ENCODE data around the gene XRRA1.

DNA sequence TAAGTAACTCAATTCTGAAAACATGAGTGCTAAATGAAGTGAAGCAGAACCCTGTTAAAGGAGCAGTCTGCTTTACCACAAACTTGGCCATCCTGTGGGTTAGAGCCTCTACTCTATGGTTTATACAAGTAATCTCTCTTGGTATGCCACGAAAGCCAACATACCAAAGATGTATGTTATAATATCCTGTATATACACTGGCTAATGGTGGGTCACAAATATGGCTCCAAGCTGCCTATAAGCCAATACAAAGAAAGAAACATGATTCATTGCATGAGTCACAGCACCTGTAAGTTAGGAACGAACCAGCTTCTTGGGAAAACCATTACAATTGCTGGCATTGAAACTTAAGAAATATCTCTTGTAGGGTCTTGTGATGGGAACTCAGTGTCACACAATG is 16.1 kb downstream of the XRRA1 start:
- TF ChIP-seq, protein P1, sequence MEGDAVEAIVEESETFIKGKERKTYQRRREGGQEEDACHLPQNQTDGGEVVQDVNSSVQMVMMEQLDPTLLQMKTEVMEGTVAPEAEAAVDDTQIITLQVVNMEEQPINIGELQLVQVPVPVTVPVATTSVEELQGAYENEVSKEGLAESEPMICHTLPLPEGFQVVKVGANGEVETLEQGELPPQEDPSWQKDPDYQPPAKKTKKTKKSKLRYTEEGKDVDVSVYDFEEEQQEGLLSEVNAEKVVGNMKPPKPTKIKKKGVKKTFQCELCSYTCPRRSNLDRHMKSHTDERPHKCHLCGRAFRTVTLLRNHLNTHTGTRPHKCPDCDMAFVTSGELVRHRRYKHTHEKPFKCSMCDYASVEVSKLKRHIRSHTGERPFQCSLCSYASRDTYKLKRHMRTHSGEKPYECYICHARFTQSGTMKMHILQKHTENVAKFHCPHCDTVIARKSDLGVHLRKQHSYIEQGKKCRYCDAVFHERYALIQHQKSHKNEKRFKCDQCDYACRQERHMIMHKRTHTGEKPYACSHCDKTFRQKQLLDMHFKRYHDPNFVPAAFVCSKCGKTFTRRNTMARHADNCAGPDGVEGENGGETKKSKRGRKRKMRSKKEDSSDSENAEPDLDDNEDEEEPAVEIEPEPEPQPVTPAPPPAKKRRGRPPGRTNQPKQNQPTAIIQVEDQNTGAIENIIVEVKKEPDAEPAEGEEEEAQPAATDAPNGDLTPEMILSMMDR (conservative IDR thresholded peaks at IDR 0.05; ENCODE audit: low read depth, low read length): no peak
- TF ChIP-seq FOS (IDR thresholded peaks at IDR 0.05; ENCODE audit: low read depth, low read length) (peak; percentile 68), POLR2A (IDR thresholded peaks at IDR 0.05; ENCODE audit: low read depth, low read length) (no peak)
- TF ChIP-seq, protein P2, sequence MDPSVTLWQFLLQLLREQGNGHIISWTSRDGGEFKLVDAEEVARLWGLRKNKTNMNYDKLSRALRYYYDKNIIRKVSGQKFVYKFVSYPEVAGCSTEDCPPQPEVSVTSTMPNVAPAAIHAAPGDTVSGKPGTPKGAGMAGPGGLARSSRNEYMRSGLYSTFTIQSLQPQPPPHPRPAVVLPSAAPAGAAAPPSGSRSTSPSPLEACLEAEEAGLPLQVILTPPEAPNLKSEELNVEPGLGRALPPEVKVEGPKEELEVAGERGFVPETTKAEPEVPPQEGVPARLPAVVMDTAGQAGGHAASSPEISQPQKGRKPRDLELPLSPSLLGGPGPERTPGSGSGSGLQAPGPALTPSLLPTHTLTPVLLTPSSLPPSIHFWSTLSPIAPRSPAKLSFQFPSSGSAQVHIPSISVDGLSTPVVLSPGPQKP (IDR thresholded peaks at IDR 0.05; ENCODE audit: borderline replicate concordance, low read depth, low read length): no peak
